DMS153 treated with DMSO at 0.1 percent for 48 hours (cell line): ENCODE data around the gene BICDL1.
"Not testable (repeated sequence)": the region's sequence is repeated elsewhere in the genome, so short reads cannot be mapped to it uniquely, and the experiment has no call there.

Experiments used
- DNase-seq: peaks from one replicate; lab custom pipeline; 2025; ENCODE audit not compliant: unreplicated experiment; lab: John Stamatoyannopoulos, UW

BICDL1 gene

DNA sequence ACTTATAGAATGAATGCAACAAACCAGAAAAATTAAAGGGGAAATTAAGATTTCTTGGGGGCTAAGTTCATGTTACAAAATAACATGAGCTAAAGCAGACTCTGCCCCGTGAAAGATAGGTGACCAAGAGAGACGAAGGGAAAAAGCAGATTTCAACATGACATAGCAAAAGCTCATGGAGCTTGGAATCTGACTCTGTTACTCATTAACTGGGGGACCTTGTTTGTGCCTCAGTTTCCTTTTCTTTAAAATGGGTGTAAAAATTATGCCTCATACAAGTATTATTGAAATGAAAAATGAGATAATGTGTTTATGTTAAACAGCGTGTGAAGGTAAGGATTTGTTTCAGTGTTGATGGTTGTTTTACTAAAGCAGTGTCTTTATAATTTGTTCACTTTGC is 11.5 kb downstream of the BICDL1 start:
- no peak for DNase-seq

DNA sequence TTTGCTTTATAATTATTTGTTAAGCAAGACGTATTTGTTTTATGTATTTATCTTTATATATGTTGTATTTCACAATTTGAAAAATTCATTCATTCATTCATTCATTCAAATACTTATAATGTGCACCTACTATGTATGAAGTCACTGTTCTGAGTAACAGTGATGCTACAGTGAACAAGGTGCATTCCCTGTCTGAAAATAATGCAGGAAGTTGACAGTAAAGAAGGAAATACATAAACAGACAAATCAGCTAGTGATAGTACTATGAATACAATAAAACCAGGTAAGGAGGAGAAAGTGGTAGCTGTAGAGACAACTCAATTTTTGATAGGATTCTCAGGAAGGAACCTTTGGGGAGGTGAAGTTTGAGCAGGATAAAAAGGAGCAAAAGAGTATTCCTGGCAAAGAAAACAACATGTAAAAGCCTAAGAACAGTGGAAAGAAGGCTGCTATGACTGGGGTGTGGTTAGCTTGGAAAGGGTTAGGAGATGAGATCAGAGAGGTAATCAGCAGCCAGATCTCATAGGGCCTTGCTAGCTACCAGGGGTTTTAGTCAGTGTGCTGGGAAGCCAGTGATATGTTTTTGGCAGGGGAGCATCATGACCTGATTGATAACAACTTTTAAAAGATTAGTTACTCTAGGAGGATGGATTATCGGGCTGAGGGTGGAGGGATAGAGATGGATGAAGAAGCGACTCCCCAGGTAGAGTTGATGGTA is 17.4 kb downstream of the BICDL1 start:
- no peak for DNase-seq

DNA sequence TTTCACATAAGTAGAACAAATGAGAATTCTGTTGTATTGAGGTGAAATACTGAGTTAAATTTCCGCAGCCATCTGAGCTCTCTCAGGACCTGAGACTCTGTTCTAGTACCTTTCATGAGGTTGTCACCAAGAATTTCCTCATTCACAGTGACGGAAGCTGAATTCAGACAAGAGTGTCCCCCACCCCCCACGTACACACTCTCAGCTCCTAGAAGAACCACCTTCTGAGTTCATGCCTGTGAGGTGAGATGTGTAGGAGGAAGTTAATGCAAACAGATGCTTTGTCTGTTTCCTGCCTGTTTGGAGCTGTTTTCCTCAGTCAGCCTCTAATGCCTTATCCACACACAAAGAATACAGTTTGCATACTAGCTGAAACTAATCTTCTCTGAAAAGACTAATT is 18.2 kb downstream of the BICDL1 start:
- DNase-seq = no peak

DNA sequence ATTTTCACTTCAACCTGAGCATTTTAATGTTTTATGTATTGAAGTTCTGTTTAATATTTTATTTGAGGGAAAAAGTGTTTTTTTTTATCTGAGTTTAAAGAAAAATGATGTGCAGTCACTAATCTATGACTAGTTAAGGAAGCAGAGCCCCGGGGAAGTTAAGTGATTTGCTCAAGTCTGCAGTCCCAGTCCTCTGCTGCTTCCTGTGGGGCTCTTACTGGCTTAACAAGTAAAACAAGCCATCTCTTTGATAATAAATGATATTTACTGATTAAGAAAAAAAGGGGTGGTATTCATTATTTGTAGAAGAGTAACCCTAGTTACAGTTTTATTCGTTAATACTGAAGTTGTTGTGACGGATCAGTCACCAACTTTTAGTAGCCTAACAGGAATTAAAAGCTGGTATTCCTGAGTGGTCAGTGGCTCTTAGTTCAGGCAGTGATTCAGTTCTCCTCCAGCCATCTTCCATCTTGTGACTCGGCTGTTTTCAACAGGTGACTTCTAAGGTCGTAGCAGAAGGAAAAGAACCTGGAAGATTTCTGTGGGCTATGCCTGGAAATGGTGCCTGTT is 21.7 kb downstream of the BICDL1 start:
- no peak for DNase-seq

DNA sequence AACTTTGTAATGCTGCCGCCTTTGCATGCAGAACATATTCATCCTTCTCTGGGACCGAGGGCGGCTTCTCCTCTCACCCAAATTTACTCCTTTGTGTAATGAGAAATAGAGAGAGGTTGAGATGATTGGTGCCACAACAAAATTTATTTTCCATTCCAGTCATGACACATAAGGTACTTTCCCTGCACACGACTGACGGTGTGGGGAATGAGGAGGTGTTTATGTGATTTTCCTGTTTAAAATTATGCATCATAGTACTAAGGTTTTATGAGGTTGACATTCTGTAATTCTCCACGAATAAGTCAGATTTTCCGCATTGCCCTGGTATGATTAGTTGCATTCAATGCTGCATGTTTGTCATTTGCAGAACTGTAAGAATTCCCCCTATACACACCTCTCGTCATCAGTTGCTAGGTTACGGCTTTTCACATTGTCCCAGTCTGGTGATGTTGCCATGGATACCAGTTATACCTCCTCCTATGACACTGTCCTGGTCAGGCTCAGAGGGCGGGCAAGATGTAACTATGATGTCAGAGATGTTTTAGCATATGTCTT is 23.1 kb downstream of the BICDL1 start:
- DNase-seq = no peak

DNA sequence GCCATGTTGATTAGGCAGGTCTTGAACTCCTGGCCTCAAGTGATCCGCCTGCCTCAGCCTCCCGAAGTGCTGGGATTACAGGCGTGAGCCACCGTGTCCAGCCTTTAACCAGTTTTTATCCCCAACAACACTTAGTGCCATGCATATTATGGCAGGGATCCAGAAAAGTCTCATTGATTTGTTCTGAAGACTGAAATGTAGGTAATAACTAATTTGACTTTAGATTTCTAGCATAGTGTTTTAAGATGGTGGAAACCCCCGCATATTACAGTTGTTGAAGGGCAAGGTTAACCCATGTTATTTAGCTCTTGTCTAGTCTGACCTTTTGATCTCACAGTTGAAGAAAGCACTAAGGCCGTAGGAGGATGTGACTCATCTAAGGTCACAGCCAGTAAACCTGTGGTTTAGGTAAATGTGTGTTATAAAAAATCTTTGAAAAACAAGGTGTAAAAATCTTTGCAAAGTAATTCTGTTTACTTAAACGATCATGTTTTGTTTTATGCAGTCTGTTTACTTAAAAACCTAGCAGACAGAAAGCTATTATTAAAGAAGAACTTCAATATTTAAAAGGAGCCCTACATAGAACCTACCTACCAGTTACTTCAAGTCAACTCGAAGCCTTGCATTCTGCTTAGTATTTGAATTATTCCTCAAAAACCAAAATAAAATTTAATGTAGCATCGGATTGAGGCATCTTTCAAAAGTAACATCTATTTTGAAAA is 24.8 kb downstream of the BICDL1 start:
- no peak for DNase-seq

DNA sequence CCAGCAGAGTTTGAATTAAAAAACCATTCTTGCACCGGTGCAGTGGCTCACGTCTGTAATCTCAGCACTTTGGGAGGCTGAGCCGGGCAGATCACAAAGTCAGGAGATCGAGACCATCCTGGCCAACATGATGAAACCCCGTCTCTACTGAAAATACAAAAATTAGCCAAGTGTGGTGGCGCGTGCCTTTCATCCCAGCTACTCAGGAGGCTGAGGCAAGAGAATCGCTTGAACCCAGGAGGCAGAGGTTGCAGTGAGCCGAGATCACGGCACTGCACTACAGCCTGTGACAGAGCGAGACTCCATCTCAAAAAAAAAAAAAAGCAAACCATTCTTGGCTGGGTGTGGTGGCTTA is 25.3 kb downstream of the BICDL1 start:
- not testable (repeated sequence) for DNase-seq

DNA sequence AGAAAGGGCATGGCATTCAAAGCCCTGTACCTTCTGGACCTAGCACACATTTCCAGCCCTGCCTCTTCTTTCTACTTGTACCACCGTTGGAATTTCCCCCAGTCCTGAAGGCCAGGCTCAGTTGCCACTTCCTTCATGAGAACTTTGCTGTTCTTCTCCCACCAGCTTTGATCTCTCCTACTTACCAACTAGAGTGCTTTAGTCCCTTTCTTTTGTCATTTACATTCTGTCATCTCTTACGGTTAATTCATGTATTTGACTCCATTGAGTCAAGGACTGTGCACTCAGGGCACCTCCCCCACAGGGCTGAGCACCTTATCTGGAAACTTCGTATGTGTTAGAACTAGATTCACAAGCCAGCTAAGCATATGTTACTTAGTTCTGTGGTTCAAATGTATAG is 26.3 kb downstream of the BICDL1 start:
- DNase-seq = no peak

DNA sequence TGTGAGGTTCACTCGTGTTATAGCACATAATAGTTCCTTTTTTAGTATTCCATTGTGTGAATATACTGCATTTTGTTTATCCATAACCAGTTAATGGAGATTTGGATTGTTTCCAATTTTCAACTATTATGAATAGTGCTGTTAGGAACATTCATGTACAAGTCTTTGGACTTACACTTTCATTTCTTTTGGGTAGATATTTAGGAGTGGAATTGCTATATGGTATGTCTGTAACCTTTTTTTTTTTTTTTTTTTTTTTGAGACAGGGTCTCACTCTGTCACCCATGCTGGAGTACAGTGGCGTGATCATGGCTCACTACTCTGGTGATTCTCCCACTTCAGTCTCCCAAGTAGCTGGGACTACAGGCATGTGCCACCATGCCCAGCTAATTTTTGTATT is 27.2 kb downstream of the BICDL1 start:
- not testable (repeated sequence) for DNase-seq

DNA sequence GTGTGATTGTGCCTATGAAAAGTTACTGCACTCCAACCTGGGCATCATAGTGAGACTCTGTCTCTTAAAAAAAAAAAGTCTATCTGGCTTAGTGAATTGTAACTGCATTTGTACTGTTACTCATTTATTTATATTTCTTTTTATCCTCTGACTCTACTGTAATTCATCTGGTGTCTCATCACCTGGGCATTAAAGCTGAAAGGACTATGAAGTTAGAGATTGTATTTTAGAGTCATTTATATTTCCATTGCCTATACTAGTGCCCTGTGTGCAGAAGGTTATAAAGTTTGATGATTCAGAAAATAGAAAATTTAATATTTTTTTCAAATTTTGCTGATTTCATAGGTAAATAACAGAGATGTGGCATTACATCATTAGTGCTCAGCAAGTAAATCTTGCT is 30.2 kb downstream of the BICDL1 start:
- DNase-seq = no peak

DNA sequence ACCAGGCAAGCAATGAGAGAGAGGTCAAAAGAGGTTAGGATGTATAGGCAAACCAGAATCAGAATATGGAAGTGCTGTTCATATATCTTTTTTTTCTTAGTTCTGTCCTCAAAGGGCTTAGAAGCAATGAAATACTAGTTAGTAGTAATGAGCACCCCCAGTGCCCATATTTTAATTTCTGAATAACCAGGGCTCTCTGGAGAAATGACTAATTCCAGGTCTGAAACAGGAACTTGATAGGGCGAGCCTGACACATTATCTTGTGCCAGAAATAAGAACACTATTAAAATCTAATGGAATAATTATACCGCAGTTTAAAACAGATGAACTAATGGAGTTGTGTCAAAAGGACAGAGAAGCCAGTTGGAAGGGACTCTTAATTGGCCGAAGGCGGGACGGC is 30.9 kb downstream of the BICDL1 start:
- DNase-seq = no peak

DNA sequence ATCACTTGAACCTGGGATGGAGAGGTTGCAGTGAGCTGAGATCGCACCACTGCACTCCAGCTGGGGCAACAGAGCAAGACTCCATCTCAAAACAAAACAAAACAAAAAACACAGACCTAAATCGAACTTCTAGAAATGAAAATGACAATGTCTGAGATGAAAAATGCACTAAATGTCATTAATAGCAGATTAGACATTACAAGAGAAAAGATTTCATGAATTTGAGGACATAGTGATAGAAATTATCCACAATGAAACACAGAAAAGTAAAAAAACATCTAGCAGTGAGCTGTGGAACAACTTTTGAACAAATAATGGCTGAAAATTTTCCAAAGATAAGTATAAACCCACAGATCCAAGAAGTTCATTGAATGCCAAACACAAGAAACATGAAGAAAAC is 35.2 kb downstream of the BICDL1 start:
- no peak for DNase-seq

DNA sequence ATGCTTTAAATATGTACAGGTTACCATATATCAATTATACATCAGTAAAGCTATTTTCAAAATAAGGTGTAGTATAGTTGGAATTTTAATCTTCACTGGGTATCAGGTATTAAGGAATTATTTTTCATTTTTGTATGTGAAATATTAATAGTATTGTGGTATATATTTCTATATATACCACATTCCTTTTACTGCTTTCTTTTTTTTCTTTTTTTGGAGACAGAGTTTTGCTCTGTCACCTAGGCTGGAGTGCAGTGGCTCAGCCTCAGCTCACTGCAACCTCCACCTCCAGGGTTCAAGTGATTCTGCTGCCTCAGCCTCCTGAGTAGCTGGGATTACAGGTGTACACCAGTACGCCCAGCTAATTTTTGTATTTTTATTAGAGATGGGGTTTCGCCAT is 36.6 kb downstream of the BICDL1 start:
- DNase-seq = no peak

DNA sequence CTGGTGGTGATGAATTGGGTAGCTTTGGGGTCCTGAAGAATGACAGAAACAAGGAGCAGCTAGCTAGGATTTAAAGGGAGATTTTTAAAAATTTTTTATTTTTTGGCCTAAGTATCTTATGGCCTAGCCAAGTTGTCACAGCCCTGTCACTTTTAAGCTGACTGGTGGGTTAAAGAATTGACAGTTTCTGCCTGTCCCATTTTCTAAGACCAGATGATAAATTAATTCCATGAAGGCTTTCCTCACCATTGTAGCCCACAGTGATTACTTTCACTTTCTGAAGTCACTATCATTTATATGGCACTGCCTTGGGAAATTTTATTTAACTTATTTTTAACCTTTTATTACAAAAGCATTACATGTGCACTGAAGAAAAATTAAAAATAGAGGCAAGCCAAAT is 43.2 kb downstream of the BICDL1 start:
- no peak for DNase-seq

DNA sequence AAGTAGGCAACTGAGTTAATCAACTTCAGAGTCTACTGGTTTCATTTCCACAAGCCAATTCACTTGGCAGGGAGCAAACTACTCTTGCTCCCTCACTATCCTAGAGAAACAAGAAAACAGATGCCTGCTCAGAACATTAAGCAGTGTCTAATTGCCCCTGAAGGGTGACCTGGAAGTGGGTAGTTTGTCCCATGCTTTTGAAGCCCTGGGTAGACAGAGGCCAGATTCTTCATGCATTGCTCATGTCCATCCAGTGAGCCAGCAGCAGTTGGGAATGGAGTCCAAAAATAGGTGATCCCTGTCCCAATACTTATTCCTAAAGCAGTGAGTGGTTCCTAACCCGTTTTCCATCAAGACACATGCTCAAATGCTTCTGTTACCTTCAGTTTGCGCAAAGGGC is 48.8 kb downstream of the BICDL1 start:
- no peak for DNase-seq

DNA sequence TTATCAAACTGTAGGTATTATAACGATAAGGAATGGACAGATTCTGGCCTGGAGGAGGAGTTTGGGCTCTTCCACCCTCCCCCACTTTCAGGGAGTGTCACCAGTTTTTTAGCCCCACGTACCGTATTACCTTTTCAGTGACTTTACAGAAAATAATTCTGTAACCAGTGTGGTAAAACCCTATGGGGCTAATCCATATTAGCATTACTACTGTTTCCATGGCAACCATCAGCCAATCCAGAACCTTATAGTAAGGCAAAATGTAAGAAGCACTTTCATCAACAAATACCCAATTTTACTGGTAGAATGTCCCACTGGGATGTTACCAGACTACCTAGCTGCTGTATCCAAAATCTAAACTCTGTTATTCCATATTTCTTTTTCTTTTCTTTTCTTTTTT is 50.7 kb downstream of the BICDL1 start:
- no peak for DNase-seq

DNA sequence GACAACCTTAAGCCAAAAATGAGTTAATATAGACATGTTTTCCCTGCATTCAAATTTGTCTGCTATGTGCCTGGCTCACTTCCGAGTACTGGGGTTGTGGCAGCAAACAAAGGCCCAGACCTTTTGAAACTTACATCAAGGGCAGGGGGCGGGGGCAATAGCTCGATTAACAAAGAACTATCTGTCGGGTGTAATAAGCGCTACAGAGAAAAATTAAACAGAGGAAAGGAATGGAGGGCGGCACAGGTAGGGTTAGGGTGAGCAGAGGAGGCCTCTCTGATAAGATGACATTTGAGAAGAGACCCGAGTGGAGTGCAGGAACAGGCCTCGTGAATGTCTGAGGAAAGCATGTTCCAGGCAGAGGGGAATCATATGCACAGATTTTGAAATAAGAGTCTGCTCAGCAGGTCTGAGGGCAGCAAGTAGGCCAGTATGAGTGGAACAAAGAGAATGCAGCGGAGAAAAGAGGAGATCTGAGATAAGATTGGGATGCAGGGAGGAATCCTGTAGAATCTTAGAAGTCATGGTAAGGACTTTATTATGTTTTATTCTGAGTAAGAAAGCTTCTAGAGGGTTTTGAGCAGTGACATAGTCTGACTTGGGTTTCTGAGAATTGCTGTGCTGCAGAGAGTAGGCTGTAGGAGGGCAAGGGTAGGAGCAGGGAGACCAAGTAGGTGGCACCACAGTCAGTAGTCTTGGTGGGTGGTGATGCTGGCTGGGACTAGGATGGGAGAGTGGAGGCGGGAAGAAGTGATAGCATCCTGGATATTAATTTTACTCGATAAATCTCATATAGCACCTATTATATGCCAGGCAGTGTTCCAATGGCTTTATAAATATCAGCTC is 52.6 kb downstream of the BICDL1 start:
- no peak for DNase-seq

DNA sequence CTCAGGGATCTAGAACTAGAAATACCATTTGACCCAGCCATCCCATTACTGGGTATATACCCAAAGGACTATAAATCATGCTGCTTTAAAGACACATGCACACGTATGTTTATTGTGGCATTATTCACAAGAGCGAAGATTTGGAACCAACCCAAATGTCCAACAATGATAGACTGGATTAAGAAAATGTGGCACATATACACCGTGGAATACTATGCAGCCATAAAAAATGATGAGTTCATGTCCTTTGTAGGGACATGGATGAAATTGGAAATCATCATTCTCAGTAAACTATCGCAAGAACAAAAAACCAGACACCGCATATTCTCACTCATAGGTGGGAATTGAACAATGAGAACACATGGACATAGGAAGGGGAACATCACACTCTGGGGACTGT is 56.3 kb downstream of the BICDL1 start:
- not testable (repeated sequence) for DNase-seq

DNA sequence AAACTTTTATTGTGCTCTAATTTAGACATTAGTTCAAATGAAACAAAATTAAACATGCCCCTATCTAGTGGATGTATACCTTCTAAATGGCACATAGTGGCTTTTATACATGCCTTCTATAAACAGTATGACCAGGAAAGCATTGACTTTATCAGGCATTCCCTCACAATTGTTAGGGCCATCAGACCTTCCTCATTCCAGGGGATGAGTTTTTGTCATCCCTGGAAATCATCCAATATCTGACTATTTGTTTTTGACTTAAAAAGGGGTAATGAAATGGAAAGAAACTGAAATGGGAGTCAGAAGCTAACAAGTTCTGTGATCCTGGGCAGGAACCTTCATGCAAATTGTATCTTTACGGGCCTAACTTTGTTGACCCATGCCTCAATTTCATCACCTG is 58.0 kb downstream of the BICDL1 start:
- DNase-seq = no peak

DNA sequence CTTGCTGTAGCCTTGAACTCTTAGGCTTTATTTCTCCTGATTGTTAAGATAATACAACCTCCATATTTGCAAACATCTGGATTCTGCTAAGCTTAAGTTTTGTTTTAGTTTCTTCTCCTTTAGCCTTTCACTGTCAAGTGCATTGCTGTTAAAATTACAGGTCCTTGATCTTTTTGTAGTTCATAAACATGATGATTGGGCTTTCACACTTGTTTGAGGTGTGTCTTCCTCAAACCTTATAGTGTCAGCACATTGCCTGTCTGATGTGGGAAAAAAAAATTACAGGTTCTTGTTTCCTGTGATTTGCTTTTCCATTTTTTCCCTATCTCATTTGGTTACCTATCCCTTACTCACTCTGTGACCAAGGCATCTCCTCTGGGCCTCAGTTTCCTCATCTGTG is 59.2 kb downstream of the BICDL1 start:
- DNase-seq = no peak

DNA sequence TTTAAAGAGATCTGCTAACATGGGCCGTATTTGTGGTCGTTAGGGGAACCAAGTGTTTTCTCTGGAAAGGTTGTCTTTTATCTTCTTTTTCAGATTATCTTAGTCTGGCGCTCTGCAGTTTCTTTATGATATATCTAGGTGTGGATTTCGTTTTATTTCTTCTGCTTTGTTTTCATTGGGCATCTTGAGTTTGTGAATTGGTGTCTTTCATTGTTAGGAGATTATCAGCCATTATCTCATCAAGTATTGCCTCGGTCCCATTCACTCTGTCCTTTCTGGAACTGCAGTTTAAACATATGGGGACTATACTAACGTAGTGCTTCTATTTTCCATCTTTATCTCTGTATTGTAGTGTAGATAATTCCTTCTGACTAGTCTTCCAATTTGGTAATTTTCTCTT is 60.4 kb downstream of the BICDL1 start:
- DNase-seq = no peak
